Mucosa of stomach (tissue), 1 donor: ENCODE results near the gene RIC3.

Source experiments
- H3K27me3 ChIP-seq: one replicate; pipeline ENCODE4 v1.7.0; 2013; ENCODE audit warnings: mild to moderate bottlenecking, low read length; ENCODE audit not compliant: control insufficient read depth, insufficient read depth
- H3K36me3 ChIP-seq: one replicate; pipeline ENCODE4 v1.7.0; 2013; ENCODE audit warnings: low read length; ENCODE audit not compliant: control insufficient read depth, insufficient read depth
- H3K4me1 ChIP-seq: one replicate; pipeline ENCODE4 v1.7.0; 2013; ENCODE audit warnings: mild to moderate bottlenecking, low read length; ENCODE audit not compliant: control insufficient read depth, insufficient read depth
- H3K4me3 ChIP-seq: one replicate; pipeline ENCODE4 v1.7.0; 2013; ENCODE audit warnings: low read length
- H3K9ac ChIP-seq: one replicate; pipeline ENCODE4 v1.7.0; 2013; ENCODE audit warnings: mild to moderate bottlenecking, low read length, moderate library complexity
- H3K9me3 ChIP-seq: one replicate; pipeline ENCODE4 v1.7.0; 2013; ENCODE audit warnings: mild to moderate bottlenecking, low read length, moderate library complexity; ENCODE audit not compliant: control insufficient read depth
- donor health status: Pancreatic carcinoma.

RIC3 gene

DNA sequence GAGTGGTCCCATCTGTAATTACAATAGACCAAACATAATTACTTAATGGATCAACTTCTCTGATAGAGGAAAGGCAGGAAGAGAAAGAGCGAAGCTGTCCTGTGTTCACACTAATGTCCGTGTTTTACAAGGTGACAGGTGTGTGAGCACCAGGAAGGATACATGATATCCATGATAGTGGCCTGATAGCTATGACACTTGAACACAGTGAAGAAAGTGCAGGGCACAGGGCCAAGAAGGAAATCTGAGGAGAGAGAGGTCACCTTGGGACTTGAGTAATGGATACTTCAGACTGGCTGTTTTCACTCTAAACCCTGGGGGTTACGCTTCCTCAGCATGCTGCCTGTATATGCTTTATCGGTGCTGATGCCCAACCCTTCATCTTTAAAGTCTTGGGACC, 58.4 kb downstream of the RIC3 start:
- H3K4me3 ChIP-seq = no peak overlapping the region
- no peaks in the 10 kb centered on the region for H3K27me3 ChIP-seq
- no peaks in the 10 kb centered on the region for H3K4me1 ChIP-seq

DNA sequence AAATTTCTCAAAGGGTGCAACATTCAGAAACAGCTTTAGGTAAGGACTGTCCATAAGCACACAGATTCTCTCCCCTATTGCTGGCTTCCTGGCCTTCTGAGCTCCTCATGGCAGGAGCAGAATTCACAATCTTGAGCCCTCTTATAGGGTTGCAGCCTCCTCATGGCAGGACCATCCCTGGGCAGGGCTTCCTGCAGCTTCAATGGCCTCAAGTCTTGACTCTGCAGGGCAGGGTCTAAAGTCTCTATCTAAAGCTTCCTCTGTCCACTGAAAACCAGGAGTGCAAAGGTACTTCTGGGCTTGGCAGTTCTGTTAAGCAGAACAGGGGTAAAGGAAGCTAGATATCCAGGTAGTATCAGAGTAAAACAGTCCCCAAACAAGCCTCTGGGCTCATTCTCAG, 59.1 kb downstream of the RIC3 start:
- no peak overlapping the region for H3K9ac ChIP-seq
- no peaks in the 10 kb centered on the region for H3K9me3 ChIP-seq
- no peaks in the 10 kb centered on the region for H3K4me1 ChIP-seq
- no peaks in the 10 kb centered on the region for H3K27me3 ChIP-seq
- no peaks in the 10 kb centered on the region for H3K36me3 ChIP-seq
- H3K4me3 ChIP-seq = no peak overlapping the region

More for the DNA sequence above, 58.4 kb downstream of the RIC3 start:
- Histone ChIP-seq H3K36me3 (no peaks in the 10 kb centered on the region), H3K9ac (no peak overlapping the region), H3K9me3 (no peaks in the 10 kb centered on the region)

DNA sequence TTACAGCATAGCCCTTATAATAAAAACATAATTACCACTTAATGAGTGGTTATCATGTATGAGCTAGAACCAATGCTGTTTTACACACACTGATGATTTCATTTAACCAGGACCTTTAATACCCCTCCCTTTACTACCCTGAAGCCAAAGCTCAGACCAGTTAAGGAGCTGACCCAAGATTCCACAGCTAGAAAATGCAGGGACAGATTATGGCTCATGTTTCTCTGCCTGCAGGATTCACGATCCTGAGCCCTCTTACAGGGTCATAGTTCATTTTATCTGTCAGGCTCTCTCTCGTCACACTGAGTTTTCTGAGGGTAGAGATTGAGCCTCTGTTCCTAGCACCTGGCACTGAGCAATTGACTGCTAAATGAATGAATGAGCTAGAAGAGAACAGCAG, 60.4 kb downstream of the RIC3 start:
- H3K9ac ChIP-seq = no peak overlapping the region
- no peaks in the 10 kb centered on the region for H3K27me3 ChIP-seq
- no peak overlapping the region for H3K4me3 ChIP-seq
- H3K4me1 ChIP-seq = no peaks in the 10 kb centered on the region
- no peaks in the 10 kb centered on the region for H3K9me3 ChIP-seq
- H3K36me3 ChIP-seq = no peaks in the 10 kb centered on the region

DNA sequence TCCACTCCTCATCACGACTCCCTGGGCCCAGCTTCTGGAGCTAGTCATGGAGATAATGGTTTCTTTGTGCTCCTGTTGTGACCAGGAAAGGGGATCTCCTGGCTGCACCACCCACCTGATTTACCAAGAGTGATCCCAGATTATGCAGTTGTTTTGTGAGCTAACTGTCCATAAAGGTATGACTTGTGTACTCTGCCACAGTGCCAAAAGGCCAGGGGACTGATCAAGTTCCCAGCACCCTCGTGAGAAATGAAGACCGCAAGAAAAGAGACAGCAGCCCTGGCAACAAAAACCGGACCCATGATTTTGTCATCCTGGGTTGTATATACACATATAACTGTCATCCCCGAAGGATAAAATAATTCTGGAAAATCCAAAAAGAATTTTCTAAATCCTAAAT, 61.2 kb downstream of the RIC3 start:
- no peak overlapping the region for H3K9ac ChIP-seq
- H3K4me3 ChIP-seq = no peak overlapping the region
- no peaks in the 10 kb centered on the region for H3K4me1 ChIP-seq
- no peaks in the 10 kb centered on the region for H3K36me3 ChIP-seq
- H3K9me3 ChIP-seq = no peaks in the 10 kb centered on the region
- no peaks in the 10 kb centered on the region for H3K27me3 ChIP-seq

DNA sequence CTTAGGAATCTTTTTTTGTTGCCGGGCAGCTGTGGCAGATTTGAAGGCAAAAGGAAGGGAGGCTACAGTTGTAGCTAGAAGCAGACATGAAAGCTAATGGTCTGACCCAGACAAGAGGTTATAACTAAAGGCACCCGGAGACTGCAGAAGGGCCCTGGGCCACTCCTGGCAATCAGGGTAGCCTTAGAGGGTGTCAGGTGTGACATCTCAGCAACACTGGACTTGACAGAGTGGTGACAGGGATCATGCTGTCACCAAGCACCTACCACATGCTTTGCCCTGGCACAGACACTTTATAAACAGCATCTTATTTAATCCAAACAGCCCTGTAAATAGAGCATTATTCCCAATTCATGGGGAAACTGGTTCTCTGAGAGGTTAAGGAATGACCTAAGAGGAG, 62.1 kb downstream of the RIC3 start:
- Histone ChIP-seq H3K4me1 (no peaks in the 10 kb centered on the region), H3K36me3 (no peaks in the 10 kb centered on the region), H3K9ac (no peak overlapping the region), H3K27me3 (no peaks in the 10 kb centered on the region), H3K4me3 (no peak overlapping the region), H3K9me3 (no peaks in the 10 kb centered on the region)

DNA sequence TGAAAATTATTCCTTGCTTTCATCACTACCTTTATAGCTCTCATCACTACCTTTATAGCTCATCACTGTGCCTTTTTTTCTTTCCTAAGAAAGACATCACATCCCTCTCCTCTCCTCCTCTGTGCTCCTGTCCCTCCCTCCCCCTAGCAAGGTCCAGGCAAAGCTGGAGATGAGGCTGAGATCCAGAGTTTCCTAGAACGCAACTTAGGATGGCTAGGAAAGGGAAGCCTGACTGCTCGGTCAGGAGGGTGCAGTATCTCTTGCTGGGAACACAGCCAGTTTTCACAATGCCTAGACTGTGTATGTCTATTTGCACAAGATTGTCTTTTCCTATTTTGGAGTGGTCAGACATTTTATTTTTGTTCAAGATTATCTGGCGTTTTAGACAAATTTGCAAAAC, 63.2 kb downstream of the RIC3 start:
- Histone ChIP-seq H3K4me3 (no peak overlapping the region), H3K4me1 (no peaks in the 10 kb centered on the region), H3K36me3 (no peaks in the 10 kb centered on the region), H3K9ac (no peak overlapping the region), H3K9me3 (no peaks in the 10 kb centered on the region), H3K27me3 (no peaks in the 10 kb centered on the region)

DNA sequence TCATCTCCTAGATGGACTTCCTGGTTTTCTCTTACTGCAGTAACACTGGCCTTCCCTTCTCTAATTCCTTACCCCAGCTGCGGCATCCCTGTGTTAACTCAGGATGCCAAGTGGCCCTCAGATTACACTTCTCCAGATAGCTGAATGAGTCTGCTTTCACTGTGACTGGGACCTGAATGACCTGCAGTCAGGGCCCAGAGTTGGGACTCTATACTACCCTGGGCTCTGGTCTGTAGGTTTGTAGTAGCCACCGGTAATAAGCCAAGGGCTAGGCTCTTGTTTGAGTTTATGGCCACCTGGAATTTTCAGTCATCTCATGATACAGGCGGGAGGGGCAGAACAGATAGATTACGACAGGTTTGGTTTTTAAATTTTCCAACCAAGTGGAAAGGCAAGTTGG, 63.7 kb downstream of the RIC3 start:
- Histone ChIP-seq H3K36me3 (no peaks in the 10 kb centered on the region), H3K4me3 (no peak overlapping the region), H3K9ac (no peak overlapping the region), H3K9me3 (no peaks in the 10 kb centered on the region), H3K27me3 (no peaks in the 10 kb centered on the region), H3K4me1 (no peaks in the 10 kb centered on the region)

DNA sequence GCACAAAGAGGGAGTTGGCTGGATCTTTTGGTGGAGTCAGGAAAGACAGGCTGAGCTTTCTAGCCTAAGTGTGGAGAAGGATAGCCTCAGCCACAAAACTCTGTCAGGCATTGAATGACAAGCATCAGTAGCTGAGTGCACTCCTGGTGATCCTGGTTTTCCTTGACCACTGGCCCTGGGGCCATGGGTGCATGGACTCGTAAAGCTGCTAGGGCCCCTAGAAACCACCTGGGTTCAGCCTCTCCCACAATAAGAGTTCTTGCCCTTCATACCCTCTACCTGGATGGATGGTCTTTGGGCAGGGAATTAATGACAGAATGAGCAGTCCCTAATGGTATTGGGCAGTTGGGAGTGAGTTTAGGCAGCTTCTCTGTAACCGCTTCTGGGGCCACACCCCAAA, 64.9 kb downstream of the RIC3 start:
- Histone ChIP-seq H3K4me1 (no peaks in the 10 kb centered on the region), H3K36me3 (no peaks in the 10 kb centered on the region), H3K9ac (no peak overlapping the region), H3K9me3 (no peaks in the 10 kb centered on the region), H3K4me3 (no peak overlapping the region), H3K27me3 (no peaks in the 10 kb centered on the region)

DNA sequence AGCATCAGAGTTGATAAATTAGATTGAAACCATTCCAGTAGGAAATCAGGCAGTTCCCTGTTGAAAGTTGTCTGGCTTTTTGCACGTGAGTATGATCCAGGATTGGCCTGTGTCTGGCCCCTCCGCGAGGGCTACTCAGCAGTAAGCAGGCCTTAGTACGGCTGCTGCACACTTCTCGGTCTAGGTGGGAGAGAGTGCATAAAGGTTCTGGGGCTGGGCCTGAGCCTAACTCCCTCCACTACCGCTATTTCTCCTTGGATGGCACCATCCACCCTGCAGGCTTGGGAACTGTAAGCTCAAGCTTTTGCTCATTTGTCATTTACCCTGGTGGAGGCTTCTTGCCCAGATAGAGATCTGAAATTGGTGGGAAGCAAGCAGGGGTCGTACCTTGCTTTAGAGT, 65.9 kb downstream of the RIC3 start:
- H3K27me3 ChIP-seq = no peaks in the 10 kb centered on the region
- H3K9me3 ChIP-seq = no peaks in the 10 kb centered on the region
- H3K36me3 ChIP-seq = no peaks in the 10 kb centered on the region
- no peak overlapping the region for H3K4me3 ChIP-seq
- H3K4me1 ChIP-seq = no peaks in the 10 kb centered on the region
- no peak overlapping the region for H3K9ac ChIP-seq

DNA sequence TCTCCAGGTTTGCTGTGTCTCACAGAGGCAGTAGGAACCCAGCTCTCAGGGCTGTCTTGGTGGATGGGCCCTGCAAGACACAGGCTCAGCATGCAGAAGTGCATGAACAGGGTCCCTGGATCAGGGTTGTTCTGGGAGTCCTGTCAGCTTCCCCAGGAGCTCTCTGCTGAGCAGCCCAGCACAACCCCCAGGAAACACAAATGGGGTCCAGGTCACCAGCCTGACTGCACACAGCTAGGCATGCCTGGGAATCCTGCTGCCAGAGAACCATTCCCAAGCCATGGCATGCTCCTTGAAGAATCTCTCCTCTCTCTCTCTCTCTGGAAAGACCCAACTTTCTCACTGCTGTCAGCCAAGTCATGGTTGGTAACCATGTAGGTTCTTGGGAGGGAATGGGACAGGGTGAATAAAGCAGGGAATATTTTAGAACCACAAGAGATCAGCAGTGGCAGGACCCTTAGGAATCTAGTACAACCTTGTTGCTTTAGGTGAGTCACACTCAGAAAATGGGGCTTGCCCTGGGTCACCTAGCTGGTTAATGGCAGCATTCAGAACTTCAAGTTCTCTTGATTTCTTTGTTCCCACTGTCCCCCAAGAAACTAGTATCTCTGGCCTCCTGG, 66.4 kb downstream of the RIC3 start:
- no peaks in the 10 kb centered on the region for H3K27me3 ChIP-seq
- no peaks in the 10 kb centered on the region for H3K36me3 ChIP-seq

DNA sequence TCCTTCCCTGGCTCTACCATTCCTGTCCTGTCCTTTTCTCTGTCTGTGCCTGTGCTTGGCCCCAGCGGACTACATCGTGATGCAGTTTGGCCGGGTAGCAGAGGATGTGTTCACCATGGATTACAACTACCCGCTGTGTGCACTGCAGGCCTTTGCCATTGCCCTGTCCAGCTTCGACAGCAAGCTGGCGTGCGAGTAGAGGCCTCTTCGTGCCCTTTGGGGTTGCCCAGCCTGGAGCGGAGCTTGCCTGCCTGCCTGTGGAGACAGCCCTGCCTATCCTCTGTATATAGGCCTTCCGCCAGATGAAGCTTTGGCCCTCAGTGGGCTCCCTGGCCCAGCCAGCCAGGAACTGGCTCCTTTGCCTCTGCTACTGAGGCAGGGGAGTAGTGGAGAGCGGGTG, 67.4 kb downstream of the RIC3 start:
- H3K36me3 ChIP-seq = no peaks in the 10 kb centered on the region
- H3K4me3 ChIP-seq = no peak overlapping the region
- H3K27me3 ChIP-seq = no peaks in the 10 kb centered on the region
- no peaks in the 10 kb centered on the region for H3K9me3 ChIP-seq
- no peak overlapping the region for H3K9ac ChIP-seq
- H3K4me1 ChIP-seq = no peaks in the 10 kb centered on the region

More for the DNA sequence above, 66.4 kb downstream of the RIC3 start:
- no peak overlapping the region for H3K9ac ChIP-seq
- no peak overlapping the region for H3K4me3 ChIP-seq
- no peaks in the 10 kb centered on the region for H3K4me1 ChIP-seq
- H3K9me3 ChIP-seq = no peaks in the 10 kb centered on the region

DNA sequence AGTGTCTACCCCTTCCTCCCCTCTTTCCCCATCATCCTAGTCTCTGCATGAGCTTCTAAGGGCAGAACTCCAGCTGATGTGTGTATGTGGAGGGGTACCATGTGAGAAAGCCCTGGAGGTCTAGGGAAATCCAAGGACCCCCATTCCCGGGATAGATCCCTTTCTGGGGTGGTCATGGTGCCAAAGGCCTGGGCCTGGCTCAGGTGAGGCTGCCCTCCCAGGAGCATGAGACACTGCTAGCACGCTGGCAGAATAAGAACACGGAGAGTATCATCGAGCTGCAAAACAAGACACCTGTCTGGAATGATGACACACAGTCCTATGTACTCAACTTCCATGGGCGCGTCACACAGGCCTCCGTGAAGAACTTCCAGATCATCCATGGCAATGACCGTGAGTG, 68.2 kb downstream of the RIC3 start:
- no peaks in the 10 kb centered on the region for H3K36me3 ChIP-seq

DNA sequence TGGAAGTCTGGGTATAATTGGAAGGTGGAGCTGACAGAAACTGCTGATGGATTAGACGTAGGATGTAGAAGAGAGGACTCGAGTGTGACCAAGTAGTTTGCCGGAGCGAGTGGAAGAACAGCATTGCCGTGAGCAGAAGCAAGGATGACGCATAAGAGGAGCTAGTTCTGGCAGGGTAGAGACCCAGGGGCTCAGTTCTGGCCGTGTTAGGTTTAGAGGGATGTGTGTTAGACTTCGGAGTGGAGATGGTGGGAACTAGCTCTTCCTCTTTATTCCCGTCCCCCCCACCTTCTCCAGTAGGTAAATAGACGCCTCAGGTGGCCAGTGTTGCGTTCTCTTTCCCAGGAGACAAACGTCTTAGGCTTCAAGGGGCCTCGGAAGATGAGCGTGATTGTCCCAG, 68.7 kb downstream of the RIC3 start:
- Histone ChIP-seq H3K9me3 (no peaks in the 10 kb centered on the region), H3K4me3 (no peak overlapping the region), H3K36me3 (no peaks in the 10 kb centered on the region), H3K27me3 (no peaks in the 10 kb centered on the region), H3K4me1 (no peaks in the 10 kb centered on the region), H3K9ac (no peak overlapping the region)

More for the DNA sequence above, 68.2 kb downstream of the RIC3 start:
- Histone ChIP-seq H3K9ac (no peak overlapping the region), H3K4me1 (no peaks in the 10 kb centered on the region), H3K9me3 (no peaks in the 10 kb centered on the region), H3K4me3 (no peak overlapping the region), H3K27me3 (no peaks in the 10 kb centered on the region)
